NCI-H345 treated with DMSO at 0.1 percent for 48 hours (cell line): ENCODE data around the gene VPS52.
"Not testable (repeated sequence)": the region's sequence is repeated elsewhere in the genome, so short reads cannot be mapped to it uniquely, and the experiment has no call there.

Experiments
- DNase-seq: peaks from one replicate; lab custom pipeline; 2025; ENCODE audit not compliant: unreplicated experiment; lab: John Stamatoyannopoulos, UW

VPS52 gene

GRCh38 chr6:33280539-33280938, 8.9 kb upstream of the VPS52 start:
- no peak for DNase-seq

- DNase-seq = no peak
These were observed 8.4 kb upstream of the VPS52 start for GRCh38 chr6:33279971-33280511.

- DNase-seq = no peak
These were observed 7.6 kb upstream of the VPS52 start for GRCh38 chr6:33279257-33279695.

- no peak for DNase-seq
These were observed 7.1 kb upstream of the VPS52 start for GRCh38 chr6:33278810-33279209.

GRCh38 chr6:33278392-33278741, 6.7 kb upstream of the VPS52 start:
- DNase-seq = no peak

GRCh38 chr6:33277663-33278391, 6.2 kb upstream of the VPS52 start:
- DNase-seq = no peak

GRCh38 chr6:33276864-33277662, 5.4 kb upstream of the VPS52 start, which contains the start of gene B3GALT4:
B3GALT4 (plus strand) TSS chr6:33277123; CDS start chr6:33277420, 297 bp downstream.
- DNase-seq = peak; percentile 61

- DNase-seq = no peak
These were observed 4.8 kb upstream of the VPS52 start for GRCh38 chr6:33276581-33276863.

GRCh38 chr6:33275795-33276580, 4.3 kb upstream of the VPS52 start:
- not testable (repeated sequence) for DNase-seq

GRCh38 chr6:33273924-33274902, 2.5 kb upstream of the VPS52 start:
- DNase-seq = no peak

GRCh38 chr6:33273129-33273923, 1.6 kb upstream of the VPS52 start:
- DNase-seq = no peak

GRCh38 chr6:33272275-33273128, 826 bp upstream of the VPS52 start:
- DNase-seq = no peak

- DNase-seq = no peak
These were observed 584 bp downstream of the VPS52 start for GRCh38 chr6:33271117-33271467.

- DNase-seq = no peak
These were observed 7.7 kb downstream of the VPS52 start for GRCh38 chr6:33264015-33264414.

- DNase-seq = not testable (repeated sequence)
These were observed 9.2 kb downstream of the VPS52 start for GRCh38 chr6:33262490-33262889.

GRCh38 chr6:33259032-33259431, 12.6 kb downstream of the VPS52 start:
- no peak for DNase-seq

GRCh38 chr6:33254591-33254990, 17.1 kb downstream of the VPS52 start:
- no peak for DNase-seq

- no peak for DNase-seq
These were observed 18.9 kb downstream of the VPS52 start for GRCh38 chr6:33252759-33253158.
